GM21529 (cell line): ENCODE measurements around the gene GNPAT.
A peak's percentile ranks its signal among the peaks of the same experiment; 100 is the strongest.
"Not testable (repeated sequence)": the region's sequence is repeated elsewhere in the genome, so short reads cannot be mapped to it uniquely, and the experiment has no call there.

Source experiments
- ATAC-seq: cut with Tn5 transposase; IDR thresholded peaks from one replicate; pipeline ENCODE4 v1.9.1; 2021; ENCODE audit not compliant: unreplicated experiment

The GNPAT gene

DNA sequence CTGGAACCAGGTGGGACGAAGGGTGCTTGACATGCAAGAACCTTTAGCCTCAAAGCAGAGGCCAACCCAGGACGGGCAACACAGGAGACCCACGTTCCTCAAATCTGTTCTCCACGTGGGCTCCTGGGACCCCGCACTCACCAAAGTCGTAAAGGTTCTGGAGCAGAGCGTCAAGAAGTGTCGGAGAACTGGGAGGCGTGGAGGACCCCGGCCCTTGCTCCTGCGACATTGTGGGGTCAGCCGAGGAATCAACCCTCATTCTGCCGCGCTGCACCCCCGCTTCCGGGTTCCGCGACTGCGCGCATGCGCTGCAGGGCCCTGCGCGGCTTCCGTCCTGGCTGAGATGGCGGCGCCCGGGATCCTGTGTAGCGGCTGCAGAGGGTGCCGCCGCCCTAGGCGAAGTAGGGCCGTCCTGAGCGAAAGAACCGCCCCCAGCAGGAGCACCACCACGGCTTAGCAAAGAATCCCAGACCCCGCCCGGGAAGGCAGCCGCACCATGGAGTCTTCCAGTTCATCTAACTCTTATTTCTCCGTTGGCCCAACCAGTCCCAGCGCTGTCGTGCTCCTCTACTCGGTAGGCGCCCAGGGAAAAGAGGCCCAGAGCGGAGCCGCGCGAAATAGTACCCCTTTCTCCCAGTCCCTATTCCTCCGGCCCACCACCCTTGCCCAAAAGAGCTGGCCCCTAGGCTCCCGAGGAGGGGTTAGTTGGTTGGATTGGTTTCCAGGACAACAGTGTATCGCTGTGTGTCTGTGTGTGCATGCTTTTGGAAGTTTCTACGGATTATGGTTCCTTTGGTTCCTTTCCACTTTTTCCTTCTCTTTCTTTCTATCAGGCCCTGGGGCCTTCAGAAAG is at the start of gene GNPAT:
TSS of gene GNPAT (plus strand) at position 330 of the 853 bp plus-strand sequence. CDS start at position 497, 167 bp downstream.
- ATAC-seq, result peak; percentile 91

DNA sequence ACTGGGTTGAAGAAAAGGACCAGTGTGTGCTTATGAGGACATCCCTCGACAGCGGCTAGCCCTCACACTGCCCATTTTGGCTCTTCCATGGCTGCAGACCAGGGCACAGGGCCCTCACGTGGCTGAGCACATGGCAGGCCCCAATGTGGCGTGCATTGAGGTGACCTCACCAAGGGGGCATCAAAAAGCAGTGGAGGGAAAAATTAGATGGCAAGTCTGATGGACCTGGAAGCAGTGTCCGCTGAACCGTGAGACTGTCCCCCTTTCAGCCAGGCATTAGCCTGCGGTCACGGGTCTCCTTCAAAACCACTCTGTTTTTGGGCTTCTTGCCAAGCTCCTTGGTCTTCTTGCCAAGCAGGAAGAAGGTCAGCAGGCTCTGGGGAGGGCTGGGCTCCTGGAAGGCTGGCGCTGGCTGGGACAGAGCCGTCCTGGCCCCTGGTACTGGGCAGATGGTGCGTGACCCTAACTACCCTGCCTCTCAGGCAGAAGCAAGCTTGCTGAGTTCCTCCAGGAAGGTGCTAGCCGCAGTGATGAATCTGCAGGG is 48.3 kb upstream of the GNPAT start:
- ATAC-seq, result no peak

DNA sequence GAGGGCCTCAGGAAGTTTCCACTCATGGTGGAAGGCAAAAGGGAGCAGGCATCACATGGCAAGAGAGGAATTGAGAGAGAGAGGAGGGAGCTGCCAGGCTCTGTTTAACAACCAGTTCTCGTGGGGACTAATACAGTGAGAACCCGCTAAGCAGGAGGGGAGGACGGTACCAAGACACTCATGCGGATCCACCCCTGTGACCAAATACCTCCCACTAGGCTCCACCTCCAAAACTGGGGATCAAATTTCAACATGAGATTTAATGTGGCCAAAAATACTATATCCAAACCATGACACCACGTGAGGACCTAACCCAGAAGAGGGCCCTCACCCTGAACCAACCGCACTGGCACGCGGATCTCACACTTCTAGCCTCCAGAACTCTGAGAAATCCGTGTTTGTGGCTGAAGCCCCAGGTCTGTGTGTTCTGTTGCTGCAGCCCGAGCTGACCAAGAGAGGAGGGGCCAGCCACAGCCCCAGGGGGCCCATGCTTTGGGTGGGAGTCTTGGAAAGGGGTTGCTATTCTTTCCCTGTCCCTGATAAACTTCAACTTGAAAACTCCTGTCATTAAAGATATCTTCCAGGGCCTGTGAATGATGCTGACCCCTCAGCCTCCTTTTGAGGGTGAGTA is 47.2 kb upstream of the GNPAT start:
- no peak for ATAC-seq

DNA sequence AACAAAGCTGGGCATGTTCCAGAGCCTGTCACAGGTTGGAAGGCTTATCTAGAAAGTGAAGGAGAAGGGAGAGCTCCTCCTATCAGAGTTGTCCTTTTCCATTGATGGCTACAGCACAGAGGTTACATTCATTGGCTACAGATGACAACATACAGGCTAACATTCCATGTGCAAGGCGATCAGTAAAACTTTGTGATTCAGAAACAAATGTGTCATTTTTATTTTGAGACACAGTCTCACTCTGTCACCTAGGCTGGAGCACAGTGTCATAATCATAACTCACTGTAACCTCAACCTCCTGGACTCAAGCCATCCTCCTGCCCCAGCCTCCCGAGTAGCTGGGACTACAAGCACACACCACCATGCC is 46.6 kb upstream of the GNPAT start:
- ATAC-seq, result no peak

DNA sequence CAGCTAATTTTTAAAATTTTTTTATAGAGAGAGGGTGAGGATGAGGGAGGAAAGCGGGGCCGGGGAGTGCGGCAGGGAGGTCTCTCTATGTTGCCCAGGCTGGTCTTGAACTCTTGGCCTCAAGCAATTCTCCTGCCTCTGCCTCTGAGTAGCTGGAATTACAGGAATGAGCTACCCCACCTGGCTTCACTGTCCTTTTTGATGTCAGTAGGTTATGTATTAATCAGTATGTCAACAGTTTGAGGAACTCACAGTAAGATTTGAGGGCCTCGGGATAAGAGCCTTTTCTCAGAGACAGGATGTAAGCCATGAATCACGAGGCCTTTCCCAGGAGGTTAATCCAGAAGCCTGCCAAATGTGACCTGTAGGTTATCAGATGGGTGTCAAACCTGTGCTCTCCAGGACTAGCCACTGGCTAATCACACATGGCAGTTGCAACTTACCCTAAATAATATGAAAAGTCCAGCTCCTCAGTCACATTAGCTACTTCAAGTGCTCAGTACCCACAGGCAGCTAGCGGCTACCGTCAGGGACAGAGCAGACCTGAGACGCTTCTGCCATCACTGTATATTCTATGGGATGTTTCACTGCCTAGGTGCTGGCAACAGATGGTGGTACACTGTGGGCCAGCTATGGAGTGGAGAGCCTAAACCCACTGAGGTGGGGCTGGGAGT is 46.0 kb upstream of the GNPAT start:
- no peak for ATAC-seq

DNA sequence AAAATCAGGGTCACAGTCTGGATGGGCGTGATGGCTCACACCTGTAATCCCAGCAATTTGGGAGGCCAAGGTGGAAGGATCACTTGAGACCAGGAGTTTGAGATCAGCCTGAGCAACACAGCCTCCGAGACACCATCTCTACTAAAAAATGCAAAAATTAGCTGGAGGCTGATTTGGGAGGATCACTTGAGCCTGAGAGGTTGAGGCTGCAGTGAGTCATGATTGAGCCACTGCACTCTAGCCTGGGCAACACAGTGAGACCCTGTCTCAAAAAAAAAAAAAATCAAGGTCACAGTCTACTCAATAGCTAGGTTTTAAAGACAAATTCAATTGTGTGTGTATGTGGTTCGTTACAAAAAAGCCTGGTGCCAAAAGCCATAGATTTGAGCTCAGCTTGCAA is 44.7 kb upstream of the GNPAT start:
- ATAC-seq, result no peak

DNA sequence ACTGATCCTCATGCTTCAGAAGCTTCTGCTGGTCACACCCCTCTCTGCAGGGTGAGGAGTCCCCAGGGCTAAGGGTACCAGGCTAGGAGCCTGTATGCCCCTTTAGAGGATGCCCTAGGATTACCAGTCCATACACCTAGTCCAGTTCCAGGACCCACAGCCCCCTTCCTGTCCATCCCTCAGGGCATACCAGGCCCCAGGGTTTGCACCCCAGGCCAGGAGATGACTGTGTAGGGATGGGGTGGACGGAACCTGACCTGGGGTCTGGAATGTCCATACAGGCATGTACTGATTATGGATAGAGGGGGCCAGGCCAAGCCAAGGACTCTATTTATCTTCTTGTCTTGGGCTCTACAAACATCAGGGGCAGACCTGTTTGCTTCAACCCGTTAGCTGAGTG is 44.3 kb upstream of the GNPAT start:
- no peak for ATAC-seq

DNA sequence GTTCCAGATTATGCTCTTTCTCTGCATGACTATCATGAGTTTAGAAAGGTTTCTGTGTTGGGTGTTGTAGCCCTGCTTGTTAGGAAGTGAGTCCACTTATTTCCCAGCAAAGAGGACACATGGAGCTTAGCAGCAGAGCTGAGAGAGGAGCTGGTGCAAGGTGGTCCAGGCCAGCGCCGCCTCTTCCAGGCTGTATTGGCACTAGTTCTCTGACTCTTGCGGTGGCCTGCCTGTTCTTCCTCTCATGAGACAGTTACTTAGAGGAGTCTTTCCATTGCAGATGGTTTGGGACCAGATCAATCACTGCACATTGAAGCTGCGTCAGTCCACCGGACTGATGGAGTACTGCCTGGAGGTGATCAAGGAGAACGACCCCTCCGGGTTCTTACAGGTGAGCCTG is 41.1 kb upstream of the GNPAT start:
- no peak for ATAC-seq

DNA sequence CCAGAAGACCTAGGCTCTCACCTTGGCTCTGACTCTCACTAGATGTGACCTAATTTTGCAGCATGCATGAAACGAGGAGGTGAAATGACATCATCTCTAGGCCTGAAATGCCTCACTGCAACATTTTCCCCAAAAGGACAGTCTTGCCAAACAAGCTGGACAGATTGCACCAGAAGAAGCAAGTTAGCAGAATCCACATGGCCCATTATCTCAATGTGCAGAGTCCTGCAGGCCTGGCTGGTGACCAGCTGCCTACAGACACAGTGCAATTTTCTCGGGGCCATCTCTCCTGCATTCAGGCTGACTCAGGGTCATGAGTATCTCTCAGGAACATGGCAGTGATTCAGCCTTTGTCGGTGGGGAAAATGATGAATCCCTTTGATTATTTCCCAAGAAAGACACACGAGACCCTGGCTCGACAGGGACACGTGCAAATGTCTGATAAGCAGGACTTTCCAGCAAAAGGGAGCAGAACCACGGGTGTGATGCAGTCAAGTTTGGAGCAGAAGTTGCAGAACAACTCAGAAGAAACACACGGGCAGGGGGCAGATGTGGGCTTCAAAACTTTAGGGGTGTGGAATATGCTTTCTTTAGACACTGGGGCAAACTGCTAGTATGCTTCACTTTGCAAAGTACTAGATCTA is 40.5 kb upstream of the GNPAT start:
- ATAC-seq, result no peak

DNA sequence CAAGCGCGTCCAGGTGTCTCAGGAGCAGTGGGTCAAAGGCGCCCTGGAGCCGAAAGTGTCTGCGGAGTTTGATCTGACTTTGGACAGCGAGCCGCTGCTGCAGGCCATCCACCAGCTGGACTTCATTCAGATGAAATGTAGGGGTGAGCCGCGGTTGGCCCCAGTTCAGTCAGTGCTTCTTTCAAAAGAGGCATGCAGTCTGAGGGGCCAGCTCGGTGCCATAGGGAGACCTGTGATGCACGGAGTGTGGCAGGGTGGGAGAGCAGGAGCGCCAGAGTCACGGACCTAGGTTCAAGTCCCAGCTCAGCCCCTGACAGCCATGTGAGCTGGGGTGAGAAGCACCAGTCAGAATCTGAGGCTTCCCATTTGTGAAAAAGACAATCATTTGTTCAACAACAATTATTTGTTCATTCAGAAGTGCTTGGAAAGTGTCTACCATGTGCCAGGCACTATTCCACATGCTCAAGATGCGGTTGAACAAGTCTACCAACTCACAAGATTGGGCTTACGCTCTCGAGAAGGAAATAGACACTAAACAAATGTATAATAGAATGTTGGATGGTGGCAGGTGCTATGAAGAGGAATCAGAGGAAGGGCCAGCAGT is 39.5 kb upstream of the GNPAT start:
- ATAC-seq, result no peak

DNA sequence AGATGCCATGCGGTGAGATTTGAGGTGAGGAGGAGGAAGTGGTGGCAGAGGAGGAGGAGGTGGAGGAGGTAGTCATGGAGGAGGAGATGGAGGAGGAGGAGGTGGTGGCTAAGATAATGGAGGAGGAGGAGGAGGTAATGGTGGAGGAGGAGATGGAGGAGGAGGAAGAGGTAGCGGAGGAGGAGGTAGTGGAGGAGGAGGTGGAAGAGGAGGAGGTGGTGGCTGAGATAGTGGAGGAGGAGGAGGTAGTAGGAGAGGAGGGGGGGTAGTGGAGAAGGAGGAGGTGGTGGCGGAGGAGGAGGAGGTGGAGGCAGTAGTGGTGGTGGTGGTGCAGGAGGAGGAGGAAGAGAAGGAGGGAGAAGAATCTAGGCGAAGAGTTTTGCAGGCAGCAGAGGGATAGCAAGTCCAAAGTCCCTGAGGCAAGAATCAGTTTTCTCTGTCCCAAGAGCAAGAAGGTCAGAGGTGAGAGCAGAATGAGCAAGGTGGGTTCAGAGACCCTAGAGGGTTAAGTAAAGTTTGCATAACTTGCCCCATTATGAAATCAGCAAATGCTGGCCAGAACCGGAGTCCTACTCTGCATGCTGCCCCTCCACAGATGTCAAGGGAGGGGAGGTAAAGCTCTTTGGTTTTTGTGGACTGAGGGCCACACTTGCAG is 38.9 kb upstream of the GNPAT start:
- no peak for ATAC-seq

DNA sequence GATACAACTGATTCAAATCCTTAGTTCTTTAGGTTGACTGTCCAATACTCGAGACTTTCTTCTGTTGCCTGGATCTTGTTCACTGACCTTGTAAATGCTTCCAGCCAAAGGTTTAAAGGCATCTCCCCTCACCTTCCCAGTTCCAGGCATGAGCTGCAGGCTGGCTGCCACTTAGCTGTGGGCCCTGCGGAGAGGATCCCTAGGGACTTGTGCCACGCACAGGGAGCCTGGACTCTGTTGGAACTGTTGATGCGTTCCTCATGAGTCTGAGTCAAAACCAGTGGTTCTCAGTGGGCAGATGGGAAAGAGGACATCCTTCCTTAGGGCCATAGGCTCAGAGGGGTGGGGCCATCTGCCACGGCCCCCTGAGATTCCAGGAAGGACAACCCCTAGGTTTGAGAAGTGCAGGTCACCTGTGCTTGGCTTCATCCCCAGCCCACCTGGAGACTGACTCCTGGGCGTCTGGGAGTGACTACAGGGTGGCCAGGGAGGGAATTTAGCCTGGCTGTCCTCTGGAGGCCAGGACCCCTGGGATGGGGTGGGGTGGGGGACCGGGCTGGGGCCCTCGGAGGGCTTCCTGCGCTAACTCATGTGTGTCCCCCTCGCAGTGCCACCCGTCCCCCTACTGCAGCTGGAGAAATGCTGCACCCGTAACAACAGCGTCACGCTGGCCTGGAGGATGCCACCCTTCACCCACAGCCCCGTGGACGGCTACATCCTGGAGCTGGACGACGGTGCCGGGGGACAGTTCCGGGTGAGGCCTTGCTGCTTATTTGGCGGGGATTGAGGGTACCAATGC is 37.6 kb upstream of the GNPAT start:
- ATAC-seq, result no peak

DNA sequence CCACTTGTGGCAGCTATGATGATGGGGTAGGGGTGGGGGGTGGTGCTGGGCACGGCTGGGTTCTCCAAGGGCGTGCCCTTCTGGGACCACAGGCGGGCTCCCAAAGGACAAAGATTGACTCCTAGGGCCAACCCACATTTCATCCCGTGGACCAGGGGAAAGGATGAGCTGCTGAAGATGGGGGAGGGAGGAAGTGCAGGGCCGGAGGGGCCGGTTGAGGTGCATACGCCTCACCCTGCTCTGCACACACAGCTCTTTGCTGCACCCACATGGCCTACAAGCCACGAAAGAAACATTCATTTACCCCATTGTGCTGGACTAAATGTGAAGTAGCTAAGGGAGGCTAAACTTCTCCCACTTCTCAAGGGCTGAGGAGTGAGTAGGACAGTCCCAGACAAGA is 34.2 kb upstream of the GNPAT start:
- ATAC-seq, result no peak

DNA sequence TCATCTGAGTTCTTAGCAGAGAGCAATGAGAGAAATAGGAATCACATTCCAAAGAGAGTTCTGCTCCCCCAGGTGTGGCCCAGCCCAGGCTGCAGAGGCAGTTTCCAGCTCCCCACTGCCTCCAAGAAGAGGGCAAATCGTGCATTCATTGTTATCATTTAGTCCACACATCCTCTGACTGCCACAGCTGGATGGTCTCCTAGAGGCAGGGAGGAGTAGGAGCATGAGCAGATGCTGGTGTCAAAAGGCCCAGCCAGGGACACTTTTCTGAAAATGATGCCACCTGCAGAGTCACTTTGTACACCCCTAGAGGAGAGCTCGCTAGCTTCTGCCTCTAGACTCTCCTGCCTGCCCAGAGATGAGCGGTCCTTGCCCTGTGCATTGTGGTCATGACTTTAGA is 33.6 kb upstream of the GNPAT start:
- no peak for ATAC-seq

DNA sequence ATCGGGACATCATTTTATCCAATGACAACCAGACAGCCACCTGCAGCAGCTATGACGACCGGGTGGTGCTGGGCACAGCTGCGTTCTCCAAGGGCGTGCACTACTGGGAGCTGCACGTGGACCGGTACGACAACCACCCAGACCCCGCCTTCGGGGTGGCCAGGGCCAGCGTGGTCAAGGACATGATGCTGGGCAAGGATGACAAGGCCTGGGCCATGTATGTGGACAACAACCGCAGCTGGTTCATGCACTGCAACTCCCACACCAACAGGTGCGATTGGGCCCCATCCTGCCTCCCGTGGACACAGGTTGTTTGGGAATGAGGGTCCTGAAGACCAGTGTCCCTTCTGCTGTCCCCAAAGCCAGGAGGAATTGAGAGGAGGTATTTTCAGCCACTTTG is 32.0 kb upstream of the GNPAT start:
- ATAC-seq, result no peak

DNA sequence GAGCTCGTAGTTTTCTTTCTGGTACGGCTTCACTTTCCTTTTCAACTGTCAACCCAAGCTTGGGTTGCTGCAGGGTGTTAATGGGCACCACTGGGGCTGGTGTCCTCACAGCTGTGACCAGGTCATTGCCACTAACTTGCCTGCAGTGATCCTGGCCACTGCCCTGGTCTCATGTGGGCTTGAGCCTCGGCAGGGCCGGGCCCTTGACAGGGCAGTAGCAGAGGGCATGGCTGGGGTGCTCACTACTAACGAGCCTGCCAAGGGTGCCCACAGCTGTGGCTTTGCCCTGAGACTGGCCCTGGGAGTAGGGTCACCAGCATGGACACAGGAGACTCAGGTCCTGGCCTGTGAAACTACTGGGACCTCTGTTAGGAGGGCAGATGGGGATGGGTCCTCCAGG is 31.5 kb upstream of the GNPAT start:
- no peak for ATAC-seq

DNA sequence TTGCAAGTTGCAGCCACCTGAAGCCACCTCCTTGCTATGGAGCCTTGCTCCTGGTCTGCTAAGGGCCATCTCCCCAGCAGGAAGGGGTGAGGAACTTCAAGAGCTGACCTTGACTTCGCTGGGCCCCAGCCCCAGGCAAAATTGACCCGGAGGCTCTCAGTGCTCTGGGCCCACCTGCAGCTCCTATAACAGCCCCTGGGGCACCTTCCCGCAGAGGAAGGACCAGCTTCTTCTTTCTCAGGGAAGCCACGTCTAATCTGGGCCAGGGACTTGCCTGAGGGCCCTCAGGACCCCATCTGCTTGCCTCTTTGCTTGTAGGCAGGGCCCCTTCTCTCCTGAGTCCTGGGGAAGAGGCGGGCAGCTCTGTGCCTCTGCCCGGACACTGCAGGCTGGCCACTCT is 30.9 kb upstream of the GNPAT start:
- no peak for ATAC-seq

DNA sequence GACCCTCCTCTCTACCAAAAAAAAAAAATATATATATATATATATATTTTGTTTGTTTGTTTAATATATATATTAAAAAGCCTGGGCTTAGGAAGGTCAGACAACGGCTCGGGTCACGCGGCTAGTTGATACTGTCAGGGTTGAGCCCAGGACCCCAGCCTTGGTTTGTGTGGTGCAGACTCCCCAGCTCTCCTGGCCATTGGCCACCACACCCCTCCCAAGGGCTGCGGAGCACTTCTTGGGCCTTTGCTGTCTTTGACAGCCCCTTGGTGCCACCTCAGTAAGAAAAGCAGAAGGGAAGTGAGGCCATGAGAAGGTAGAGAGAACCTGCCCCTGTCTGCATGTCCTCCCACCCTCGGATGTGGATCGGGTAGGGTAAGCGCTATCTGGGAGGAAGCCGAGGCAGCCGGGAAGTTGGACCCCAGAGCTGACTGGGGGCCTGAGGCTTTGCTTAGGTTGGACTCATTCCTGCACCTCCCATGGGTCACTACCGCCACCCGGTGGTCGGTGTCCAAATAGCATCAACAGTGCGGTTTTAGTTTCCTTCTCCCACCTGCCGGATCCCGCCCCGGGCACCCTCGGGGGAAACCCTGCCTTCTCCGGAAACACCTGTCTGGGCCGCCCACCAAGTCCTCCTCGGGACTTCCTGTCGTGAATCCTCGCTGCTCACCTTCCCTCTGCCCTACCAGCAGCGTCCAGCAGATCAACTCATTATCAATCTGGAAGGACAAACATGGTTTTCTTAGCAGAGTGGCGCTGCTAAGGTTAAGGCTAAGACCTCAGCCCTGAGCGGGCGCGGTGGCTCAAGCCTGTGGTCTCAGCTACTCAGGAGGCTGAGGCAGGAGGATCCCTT is 29.8 kb upstream of the GNPAT start:
- peak; percentile 88 for ATAC-seq

DNA sequence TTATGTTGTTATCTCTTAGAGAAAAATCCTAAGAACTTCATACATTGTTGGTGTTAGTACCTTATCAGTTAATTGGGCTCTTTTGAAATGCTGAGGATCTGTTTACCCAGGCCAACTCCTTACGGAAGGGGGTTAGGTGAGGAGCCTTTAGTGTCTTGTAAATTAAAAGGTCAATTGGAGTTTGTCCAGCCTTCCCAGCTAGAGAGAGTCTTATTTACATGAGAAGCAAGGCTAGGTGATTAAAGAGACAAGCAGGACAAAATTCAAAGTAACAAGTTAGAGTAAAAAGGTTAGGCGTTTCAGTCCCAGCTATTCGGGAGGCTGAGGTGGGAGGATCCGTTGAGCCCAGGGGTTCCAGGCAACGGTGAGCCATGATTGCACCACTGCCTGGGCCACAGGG is 28.7 kb upstream of the GNPAT start:
- ATAC-seq, result not testable (repeated sequence)
